GM12892 (cell line): ENCODE data around the gene SIPA1L3.

Source experiments
- POLR2A ChIP-seq: IDR thresholded peaks from 2 replicates; pipeline ENCODE4 v1.6.1; 2011; ENCODE audit warnings: low read depth, low read length, control low read depth
- POLR2AphosphoS5 ChIP-seq: IDR thresholded peaks from 2 replicates; pipeline ENCODE4 v1.6.1; 2011; ENCODE audit warnings: low read depth, low read length, control low read depth
- TAF1 ChIP-seq: IDR thresholded peaks from 2 replicates; pipeline ENCODE4 v1.6.1; 2011; ENCODE audit warnings: low read depth, mild to moderate bottlenecking, control low read depth, low read length, borderline replicate concordance

DNA sequence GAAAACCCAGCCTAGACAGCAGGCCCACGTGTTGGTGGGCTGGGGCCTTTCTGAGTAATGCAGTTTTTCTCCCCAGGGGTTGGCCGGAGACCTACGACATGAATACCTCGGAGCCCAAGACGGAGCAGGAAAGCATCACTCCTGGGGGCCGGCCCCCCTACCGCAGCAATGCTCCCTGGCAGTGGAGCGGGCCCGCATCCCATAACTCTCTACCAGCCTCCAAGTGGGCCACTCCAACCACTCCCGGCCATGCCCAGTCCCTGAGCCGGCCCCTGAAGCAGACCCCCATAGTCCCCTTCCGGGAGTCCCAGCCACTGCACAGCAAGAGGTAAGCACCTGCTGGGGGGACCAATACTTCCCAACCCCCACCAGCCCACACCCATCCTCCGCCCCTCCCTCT, 234.1 kb downstream of the SIPA1L3 start:
- TF ChIP-seq POLR2A (no peak), POLR2AphosphoS5 (no peak), TAF1 (no peak)
